Testis (tissue), 2 donors: ENCODE measurements around the gene MAP1B.

Experiments
- CTCF ChIP-seq, 3 experiments: fragments of 450-650 bp in 2 of 3; fragments of 200-600 bp in 1 of 3; sonication (generic) in 1 of 3; IDR thresholded peaks; one replicate each; pipeline ENCODE4 v1.5.1; 2016 to 2019; ENCODE audit warnings: antibody characterized with exemption in 3 of 3, mild to moderate bottlenecking in 2 of 3, moderate library complexity in 1 of 3
- POLR2A ChIP-seq: fragments of 450-650 bp; IDR thresholded peaks from one replicate; pipeline ENCODE4 v1.6.1; 2017; ENCODE audit warnings: antibody characterized with exemption, mild to moderate bottlenecking, moderate library complexity

GRCh38 chr5:72152545-72152944 is 45.3 kb downstream of the MAP1B start:
- TF ChIP-seq CTCF (IDR thresholded peaks at IDR 0.05), result no peak
- no peak for TF ChIP-seq POLR2A
